ENCODE data around the gene OR6J1. TPM values are rescaled to one million over a fixed set of nuclear protein-coding genes. Genes with fewer than 3 reads are reported as not detected.

The OR6J1 gene
- total RNA-seq, 1 donor from 2014 or later, result not detected

Other genes starting within 250 kb of the OR6J1 start
- gene DAD1, start 55.1 kb downstream of the OR6J1 start, total RNA-seq, result 140 to 141 TPM (median 141 TPM) in 3 replicates
- 28.2 to 29.3 TPM (median 28.4 TPM) in 3 replicates for gene ABHD4, start 46.1 kb downstream of the OR6J1 start, total RNA-seq
- 115 to 118 TPM (median 117 TPM) in 3 replicates for gene OXA1L, start 122.3 kb upstream of the OR6J1 start, total RNA-seq
- 8.3 to 9.8 TPM (median 8.9 TPM) in 3 replicates for gene SLC7A7, start 171.1 kb upstream of the OR6J1 start, total RNA-seq
- 67.4 to 77.0 TPM (median 74.4 TPM) in 3 replicates for gene MRPL52, start 185.5 kb upstream of the OR6J1 start, total RNA-seq
- gene MMP14, start 192.2 kb upstream of the OR6J1 start, total RNA-seq, result 302 to 306 TPM (median 304 TPM) in 3 replicates
- gene LRP10, start 227.4 kb upstream of the OR6J1 start, total RNA-seq, result 38.6 to 40.4 TPM (median 39.8 TPM) in 3 replicates
- 2.6 to 3.0 TPM (median 3.0 TPM) in 3 replicates for gene REM2, start 238.9 kb upstream of the OR6J1 start, total RNA-seq